Thyroid gland (tissue), 4 donors: ENCODE measurements around the gene ZC3H12C.

Experiments used
- POLR2A ChIP-seq, 2 donors: fragments of 450-650 bp; IDR thresholded peaks; one replicate each; pipeline ENCODE4 v1.6.1; 2017; ENCODE audit warnings: antibody characterized with exemption in 2 of 2, mild to moderate bottlenecking in 2 of 2, moderate library complexity in 1 of 2
- TF ChIP-seq, protein P1 (sequence below), 6 experiments: fragments of 200-600 bp in 3 of 6; fragments of 450-650 bp in 3 of 6; sonication (generic) in 3 of 6; IDR thresholded peaks; one replicate each; pipeline ENCODE4 v1.5.1; 2016 to 2019; ENCODE audit warnings: antibody characterized with exemption in 6 of 6, mild to moderate bottlenecking in 2 of 6, inconsistent platforms in 1 of 6, moderate library complexity in 1 of 6

DNA sequence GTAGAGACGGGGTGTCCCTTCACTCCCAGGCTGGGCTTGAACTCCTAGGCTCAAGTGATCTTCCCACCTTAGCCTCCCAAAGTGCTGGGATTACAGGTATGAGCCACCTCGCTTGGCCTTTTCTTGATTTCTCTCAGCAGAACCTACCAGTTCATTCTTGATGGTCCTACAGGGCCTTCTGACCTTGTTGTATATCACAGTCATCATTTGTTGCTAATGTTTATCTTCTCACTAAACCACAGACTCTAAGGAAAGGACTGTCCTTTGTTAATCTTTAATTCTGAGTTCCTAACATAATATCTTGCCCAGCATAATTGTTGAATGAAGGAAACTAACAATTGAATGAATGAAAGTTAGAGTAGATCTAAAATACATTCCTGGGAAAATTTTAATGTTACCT, 22.0 kb upstream of the ZC3H12C start:
- TF ChIP-seq, protein P1, sequence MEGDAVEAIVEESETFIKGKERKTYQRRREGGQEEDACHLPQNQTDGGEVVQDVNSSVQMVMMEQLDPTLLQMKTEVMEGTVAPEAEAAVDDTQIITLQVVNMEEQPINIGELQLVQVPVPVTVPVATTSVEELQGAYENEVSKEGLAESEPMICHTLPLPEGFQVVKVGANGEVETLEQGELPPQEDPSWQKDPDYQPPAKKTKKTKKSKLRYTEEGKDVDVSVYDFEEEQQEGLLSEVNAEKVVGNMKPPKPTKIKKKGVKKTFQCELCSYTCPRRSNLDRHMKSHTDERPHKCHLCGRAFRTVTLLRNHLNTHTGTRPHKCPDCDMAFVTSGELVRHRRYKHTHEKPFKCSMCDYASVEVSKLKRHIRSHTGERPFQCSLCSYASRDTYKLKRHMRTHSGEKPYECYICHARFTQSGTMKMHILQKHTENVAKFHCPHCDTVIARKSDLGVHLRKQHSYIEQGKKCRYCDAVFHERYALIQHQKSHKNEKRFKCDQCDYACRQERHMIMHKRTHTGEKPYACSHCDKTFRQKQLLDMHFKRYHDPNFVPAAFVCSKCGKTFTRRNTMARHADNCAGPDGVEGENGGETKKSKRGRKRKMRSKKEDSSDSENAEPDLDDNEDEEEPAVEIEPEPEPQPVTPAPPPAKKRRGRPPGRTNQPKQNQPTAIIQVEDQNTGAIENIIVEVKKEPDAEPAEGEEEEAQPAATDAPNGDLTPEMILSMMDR (IDR thresholded peaks at IDR 0.05), result no peak
- no peak for TF ChIP-seq POLR2A (IDR thresholded peaks at IDR 0.05)
